IPS DF 19.7 (cell line): ENCODE results near the gene HLA-A.
"Not testable (repeated sequence)": the region's sequence is repeated elsewhere in the genome, so short reads cannot be mapped to it uniquely, and the experiment has no call there.

Experiments used
- DNase-seq: peaks from one replicate; pipeline ENCODE4 v3.0.0-alpha.2; 2013; ENCODE audit warnings: low read depth, low spot score

Gene HLA-A

GRCh38 chr6:29942275-29943052, at the start of gene HLA-A:
TSS of gene HLA-A (plus strand) at chr6:29942532. CDS start at chr6:29942554, 22 bp downstream.
- peak; percentile 90 for DNase-seq

- DNase-seq: no peak
Observed at GRCh38 chr6:29892696-29893095, 49.6 kb upstream of the HLA-A start.

- DNase-seq: no peak
Observed at GRCh38 chr6:29899281-29899680, 43.1 kb upstream of the HLA-A start.

- DNase-seq: no peak
Observed at GRCh38 chr6:29905286-29905685, 37.0 kb upstream of the HLA-A start.

- DNase-seq: no peak
Observed at GRCh38 chr6:29907637-29908340, 34.5 kb upstream of the HLA-A start.

GRCh38 chr6:29908341-29908662, 34.0 kb upstream of the HLA-A start:
- no peak for DNase-seq

- DNase-seq: no peak
Observed at GRCh38 chr6:29908710-29909109, 33.6 kb upstream of the HLA-A start.

- no peak for DNase-seq
Observed at GRCh38 chr6:29909985-29910384, 32.3 kb upstream of the HLA-A start.

- DNase-seq: no peak
Observed at GRCh38 chr6:29912840-29913239, 29.5 kb upstream of the HLA-A start.

GRCh38 chr6:29916741-29917140, 25.6 kb upstream of the HLA-A start:
- DNase-seq: no peak

- DNase-seq: no peak
Observed at GRCh38 chr6:29917857-29918256, 24.5 kb upstream of the HLA-A start.

- no peak for DNase-seq
Observed at GRCh38 chr6:29919506-29920445, 22.6 kb upstream of the HLA-A start.

GRCh38 chr6:29924287-29924686, 18.0 kb upstream of the HLA-A start:
- no peak for DNase-seq

- no peak for DNase-seq
Observed at GRCh38 chr6:29924731-29925130, 17.6 kb upstream of the HLA-A start.

- DNase-seq: no peak
Observed at GRCh38 chr6:29925321-29925720, 17.0 kb upstream of the HLA-A start.

- DNase-seq: no peak
Observed at GRCh38 chr6:29925727-29926412, 16.5 kb upstream of the HLA-A start.

GRCh38 chr6:29926413-29927274, 15.7 kb upstream of the HLA-A start:
- DNase-seq: no peak

GRCh38 chr6:29927275-29927569, 15.1 kb upstream of the HLA-A start:
- no peak for DNase-seq

GRCh38 chr6:29927841-29928388, 14.4 kb upstream of the HLA-A start:
- no peak for DNase-seq

GRCh38 chr6:29930047-29930446, 12.3 kb upstream of the HLA-A start:
- not testable (repeated sequence) for DNase-seq

- DNase-seq: no peak
Observed at GRCh38 chr6:29933955-29934354, 8.4 kb upstream of the HLA-A start.
